ENCODE measurements around the gene TFDP1.

The TFDP1 gene

DNA sequence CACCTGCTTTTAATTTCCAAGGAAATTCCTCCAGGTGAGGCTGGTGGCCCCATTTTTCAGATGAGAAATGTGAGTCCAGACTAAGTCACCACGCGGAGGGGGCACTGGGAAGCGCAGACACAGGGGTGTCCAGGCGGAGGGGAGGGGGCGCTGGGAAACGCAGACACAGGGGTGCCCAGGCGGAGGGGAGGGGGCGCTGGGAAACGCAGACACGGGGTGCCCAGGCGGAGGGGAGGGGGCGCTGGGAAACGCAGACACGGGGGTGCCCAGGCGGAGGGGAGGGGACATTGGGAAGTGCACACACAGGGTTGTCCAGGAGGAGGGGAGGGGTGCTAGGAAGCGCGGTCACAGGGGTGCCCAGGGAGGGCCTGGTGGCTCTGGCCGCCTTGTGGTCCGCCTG is 86.0 kb downstream of the TFDP1 start:
- TF ChIP-seq POLR2A (IDR thresholded peaks at IDR 0.05; ENCODE audit: low read depth, low read length) = no peak
- FAIRE-seq (no peak), DNase-seq (ENCODE audit: insufficient read length, low spot score) (no peak)

DNA sequence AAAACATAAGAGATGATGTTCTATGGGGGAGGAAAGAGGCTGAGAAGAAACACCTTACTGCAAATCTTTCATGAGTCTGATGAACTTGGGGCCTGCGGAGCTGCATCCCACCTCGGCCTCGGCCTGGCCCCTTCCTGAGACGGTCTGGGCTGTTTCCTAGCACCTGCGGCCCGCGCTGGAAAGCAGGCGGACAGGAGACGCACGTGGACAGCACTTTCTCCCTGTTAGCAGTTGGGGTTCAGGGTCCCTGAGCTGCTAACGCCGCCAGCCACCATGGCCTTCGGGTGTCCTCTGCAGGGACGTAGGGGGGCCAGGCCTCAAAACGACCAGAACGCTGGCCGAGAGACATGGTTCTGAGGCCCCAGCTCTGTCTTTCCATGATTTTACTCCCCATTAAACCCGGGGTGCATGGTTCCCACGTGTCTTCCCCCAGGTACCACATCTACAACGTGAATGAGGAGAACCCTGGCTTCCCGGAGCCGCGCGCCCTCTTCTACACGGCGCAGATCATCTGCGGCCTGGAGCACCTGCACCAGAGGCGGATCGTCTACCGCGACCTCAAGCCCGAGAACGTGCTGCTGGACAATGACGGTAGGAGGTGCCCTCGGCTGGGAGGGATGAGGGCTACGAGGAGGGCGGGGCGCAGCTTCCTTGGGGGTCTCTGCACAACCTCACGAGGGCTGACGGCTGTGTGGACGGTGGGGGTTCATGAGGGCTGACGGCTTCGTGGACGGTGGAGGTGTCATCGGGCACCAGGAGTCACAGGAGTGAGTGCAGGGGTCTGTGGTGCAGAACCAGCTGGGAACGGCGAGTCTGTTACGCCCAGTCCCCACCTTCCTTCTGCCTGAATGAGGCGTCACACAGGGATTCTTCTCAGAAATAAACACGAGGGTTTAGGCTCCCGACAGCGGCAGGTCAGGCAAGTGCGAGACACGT is 86.8 kb downstream of the TFDP1 start:
- no peak for TF ChIP-seq POLR2A (IDR thresholded peaks at IDR 0.05; ENCODE audit: low read depth, low read length)
- no peak for DNase-seq (ENCODE audit: insufficient read length, low spot score)
- no peak for FAIRE-seq

DNA sequence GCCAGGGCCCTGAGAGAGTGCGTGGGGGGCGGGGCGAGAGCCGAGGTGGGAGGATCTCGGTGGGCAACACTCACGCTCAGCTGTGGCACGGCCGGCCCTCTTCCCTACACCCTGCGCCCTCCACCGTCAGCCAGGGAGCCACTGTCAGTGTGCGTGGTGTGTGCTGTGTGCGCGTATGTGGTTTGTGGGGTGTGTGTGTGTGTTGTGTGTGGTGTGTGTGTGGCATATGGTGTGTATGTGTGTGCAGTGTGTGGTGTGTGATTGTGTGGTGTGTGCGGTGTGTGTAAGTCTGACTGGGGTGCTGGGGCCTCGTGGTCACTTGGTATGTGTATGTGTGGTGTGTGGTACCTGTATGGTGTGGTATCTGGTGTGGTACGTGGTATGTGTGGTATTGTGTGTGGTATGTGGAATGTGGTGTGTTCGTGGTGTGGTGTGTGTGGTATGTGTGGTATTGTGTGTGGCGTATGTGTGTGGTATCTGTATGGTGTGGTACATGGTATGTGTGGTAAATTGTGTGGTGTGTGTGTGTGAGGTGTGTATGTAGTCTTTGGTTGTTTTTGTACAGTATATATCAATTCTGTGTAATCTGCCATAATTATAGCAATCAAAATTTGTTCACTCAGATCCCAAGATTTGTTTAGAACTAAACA is 87.6 kb downstream of the TFDP1 start:
- FAIRE-seq (no peak), DNase-seq (ENCODE audit: insufficient read length, low spot score) (no peak)
- TF ChIP-seq POLR2A (IDR thresholded peaks at IDR 0.05; ENCODE audit: low read depth, low read length) = no peak

Measured in H54 (cell line).